ENCODE measurements around the gene ADAMTS14.

DNA sequence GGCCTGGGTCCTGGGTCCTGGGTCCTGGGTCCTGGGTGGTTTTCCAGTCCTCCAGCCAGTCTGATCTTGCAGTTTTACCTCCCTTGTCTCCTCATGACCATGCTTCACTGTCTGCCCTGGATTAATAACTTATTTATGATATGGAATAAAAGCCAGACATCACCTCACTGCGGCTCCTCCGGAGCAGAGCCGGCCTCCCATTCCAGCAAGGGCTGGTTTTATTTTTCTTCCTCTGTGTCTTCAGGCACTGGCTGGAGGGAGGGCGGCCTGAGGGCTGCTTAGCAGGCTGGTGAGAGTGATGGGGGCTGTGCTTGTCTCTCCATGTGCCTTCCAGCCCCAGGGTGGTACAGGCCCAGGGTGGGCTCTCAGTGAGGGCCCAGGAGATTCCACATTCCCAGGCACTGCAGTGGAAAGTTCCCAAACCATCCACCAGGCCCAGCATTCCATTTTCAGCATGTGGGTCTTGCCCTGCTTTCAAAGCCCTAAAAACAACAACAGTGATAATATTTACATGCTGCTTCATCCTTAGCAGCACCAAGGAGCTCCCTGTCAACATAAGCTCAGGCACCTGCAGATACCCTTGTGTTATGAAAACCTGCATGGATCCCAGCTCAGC is 12.6 kb downstream of the ADAMTS14 start:
- TF ChIP-seq, protein P1, sequence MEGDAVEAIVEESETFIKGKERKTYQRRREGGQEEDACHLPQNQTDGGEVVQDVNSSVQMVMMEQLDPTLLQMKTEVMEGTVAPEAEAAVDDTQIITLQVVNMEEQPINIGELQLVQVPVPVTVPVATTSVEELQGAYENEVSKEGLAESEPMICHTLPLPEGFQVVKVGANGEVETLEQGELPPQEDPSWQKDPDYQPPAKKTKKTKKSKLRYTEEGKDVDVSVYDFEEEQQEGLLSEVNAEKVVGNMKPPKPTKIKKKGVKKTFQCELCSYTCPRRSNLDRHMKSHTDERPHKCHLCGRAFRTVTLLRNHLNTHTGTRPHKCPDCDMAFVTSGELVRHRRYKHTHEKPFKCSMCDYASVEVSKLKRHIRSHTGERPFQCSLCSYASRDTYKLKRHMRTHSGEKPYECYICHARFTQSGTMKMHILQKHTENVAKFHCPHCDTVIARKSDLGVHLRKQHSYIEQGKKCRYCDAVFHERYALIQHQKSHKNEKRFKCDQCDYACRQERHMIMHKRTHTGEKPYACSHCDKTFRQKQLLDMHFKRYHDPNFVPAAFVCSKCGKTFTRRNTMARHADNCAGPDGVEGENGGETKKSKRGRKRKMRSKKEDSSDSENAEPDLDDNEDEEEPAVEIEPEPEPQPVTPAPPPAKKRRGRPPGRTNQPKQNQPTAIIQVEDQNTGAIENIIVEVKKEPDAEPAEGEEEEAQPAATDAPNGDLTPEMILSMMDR (conservative IDR thresholded peaks at IDR 0.05; ENCODE audit: low read depth, low read length): no peak
- no peak for TF ChIP-seq EZH2 (IDR thresholded peaks at IDR 0.05; ENCODE audit: low read length, unreplicated experiment)

Measured in PC-3 (cell line).